ENCODE data around the gene NIBAN1. TPM values are rescaled to one million over a fixed set of nuclear protein-coding genes. Genes with fewer than 3 reads are reported as not detected.

NIBAN1 gene
- total and polyA plus RNA-seq, 9 of the 15 experiments (the other 6 are each of a cell fraction or from before 2014, with no cell fraction given) = 1.5 to 26.6 (median 16.2) TPM

DNA sequence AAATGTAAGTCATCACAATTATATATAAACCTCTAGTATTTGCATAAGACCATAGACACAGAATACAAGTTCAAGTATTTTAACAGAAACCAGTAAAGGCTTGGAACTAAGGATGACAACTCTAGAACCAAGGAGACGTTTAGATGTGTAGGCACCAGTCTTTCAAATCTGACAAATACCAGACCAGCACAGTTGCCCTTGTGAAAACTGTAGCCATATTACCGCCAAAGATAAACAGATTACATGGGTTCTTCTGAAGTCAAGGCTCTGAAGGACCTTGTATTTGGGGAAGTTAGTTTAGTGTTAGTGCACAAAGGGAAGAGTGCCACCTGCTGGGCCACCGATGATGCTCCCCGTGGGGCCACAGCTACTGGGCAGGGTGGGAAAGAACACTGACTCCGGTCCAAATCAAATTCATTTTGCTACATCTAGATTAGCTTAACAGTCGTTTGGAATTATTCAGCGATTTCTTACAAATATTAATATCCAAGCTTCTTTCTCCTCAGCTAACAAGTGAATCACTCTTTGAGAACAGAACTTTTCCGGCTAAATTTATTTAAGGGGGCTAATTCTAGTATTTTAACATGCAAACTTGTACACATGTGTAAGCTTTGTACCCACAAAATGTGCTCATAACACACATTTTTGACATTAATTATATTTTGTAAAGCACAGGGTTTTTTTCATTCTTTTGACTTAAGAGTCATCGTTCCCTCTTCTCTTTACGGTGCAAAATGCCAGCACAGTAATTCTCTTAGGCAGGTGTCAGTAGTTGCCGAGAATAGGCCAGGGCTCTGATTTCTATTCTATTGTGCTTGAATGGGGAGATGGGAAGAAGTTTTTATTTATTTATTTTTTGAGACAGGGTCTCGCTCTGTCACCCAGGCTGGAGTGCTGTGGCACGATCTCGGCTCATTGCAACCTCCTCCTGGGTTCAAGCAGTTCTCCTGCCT is 8.0 kb upstream of the NIBAN1 start (continued):
- TF ChIP-seq, protein P1, sequence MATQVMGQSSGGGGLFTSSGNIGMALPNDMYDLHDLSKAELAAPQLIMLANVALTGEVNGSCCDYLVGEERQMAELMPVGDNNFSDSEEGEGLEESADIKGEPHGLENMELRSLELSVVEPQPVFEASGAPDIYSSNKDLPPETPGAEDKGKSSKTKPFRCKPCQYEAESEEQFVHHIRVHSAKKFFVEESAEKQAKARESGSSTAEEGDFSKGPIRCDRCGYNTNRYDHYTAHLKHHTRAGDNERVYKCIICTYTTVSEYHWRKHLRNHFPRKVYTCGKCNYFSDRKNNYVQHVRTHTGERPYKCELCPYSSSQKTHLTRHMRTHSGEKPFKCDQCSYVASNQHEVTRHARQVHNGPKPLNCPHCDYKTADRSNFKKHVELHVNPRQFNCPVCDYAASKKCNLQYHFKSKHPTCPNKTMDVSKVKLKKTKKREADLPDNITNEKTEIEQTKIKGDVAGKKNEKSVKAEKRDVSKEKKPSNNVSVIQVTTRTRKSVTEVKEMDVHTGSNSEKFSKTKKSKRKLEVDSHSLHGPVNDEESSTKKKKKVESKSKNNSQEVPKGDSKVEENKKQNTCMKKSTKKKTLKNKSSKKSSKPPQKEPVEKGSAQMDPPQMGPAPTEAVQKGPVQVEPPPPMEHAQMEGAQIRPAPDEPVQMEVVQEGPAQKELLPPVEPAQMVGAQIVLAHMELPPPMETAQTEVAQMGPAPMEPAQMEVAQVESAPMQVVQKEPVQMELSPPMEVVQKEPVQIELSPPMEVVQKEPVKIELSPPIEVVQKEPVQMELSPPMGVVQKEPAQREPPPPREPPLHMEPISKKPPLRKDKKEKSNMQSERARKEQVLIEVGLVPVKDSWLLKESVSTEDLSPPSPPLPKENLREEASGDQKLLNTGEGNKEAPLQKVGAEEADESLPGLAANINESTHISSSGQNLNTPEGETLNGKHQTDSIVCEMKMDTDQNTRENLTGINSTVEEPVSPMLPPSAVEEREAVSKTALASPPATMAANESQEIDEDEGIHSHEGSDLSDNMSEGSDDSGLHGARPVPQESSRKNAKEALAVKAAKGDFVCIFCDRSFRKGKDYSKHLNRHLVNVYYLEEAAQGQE (IDR thresholded peaks at IDR 0.05; ENCODE audit: borderline replicate concordance) = peak; percentile 93
- TF ChIP-seq, protein P1 (CRISPR knock-in tag; IDR thresholded peaks at IDR 0.05; ENCODE audit: low read depth) = no peak
- no peak for TF ChIP-seq ZBTB8A (IDR thresholded peaks at IDR 0.05; ENCODE audit: partially characterized antibody)
- TF ChIP-seq DPF2 (IDR thresholded peaks at IDR 0.05) = peak; percentile 57; the same call in 1 of the 2 replicates
- TF ChIP-seq, protein P2, sequence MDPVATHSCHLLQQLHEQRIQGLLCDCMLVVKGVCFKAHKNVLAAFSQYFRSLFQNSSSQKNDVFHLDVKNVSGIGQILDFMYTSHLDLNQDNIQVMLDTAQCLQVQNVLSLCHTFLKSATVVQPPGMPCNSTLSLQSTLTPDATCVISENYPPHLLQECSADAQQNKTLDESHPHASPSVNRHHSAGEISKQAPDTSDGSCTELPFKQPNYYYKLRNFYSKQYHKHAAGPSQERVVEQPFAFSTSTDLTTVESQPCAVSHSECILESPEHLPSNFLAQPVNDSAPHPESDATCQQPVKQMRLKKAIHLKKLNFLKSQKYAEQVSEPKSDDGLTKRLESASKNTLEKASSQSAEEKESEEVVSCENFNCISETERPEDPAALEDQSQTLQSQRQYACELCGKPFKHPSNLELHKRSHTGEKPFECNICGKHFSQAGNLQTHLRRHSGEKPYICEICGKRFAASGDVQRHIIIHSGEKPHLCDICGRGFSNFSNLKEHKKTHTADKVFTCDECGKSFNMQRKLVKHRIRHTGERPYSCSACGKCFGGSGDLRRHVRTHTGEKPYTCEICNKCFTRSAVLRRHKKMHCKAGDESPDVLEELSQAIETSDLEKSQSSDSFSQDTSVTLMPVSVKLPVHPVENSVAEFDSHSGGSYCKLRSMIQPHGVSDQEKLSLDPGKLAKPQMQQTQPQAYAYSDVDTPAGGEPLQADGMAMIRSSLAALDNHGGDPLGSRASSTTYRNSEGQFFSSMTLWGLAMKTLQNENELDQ (CRISPR knock-in tag; IDR thresholded peaks at IDR 0.05; ENCODE audit: borderline replicate concordance) = no peak
- peak; percentile 37 for TF ChIP-seq CEBPB (tag; IDR thresholded peaks at IDR 0.05)
- TF ChIP-seq CTBP1 (IDR thresholded peaks at IDR 0.05; ENCODE audit: borderline replicate concordance) = peak; percentile 78; the same call in 1 of the 2 replicates
- 0 out of 4 replicates have a peak, but pooled peaks of 1 of the 2 experiments have one; percentile 24 for TF ChIP-seq SRF (CRISPR knock-in tag; IDR thresholded peaks at IDR 0.05)
- no peak for TF ChIP-seq YBX1 (IDR thresholded peaks at IDR 0.05)
- peak; percentile 74 for TF ChIP-seq JUND (IDR thresholded peaks at IDR 0.05; ENCODE audit: borderline replicate concordance, low read depth, low read length)
- peak; percentile 60; the same call in 2 of the 3 replicates for TF ChIP-seq JUND (tag; IDR thresholded peaks at IDR 0.05; ENCODE audit: borderline replicate concordance, low read depth, low read length)
- no peak for TF ChIP-seq RBM39 (optimal IDR thresholded peaks at IDR 0.05; ENCODE audit: low read depth, low read length)
- 0 out of 2 replicates have a peak, but pooled peaks have one; percentile 23 for TF ChIP-seq MAFK (IDR thresholded peaks at IDR 0.05; ENCODE audit: low read length)
- TF ChIP-seq MCM2 (IDR thresholded peaks at IDR 0.05; ENCODE audit: low read depth) = no peak
- TF ChIP-seq, protein P3, sequence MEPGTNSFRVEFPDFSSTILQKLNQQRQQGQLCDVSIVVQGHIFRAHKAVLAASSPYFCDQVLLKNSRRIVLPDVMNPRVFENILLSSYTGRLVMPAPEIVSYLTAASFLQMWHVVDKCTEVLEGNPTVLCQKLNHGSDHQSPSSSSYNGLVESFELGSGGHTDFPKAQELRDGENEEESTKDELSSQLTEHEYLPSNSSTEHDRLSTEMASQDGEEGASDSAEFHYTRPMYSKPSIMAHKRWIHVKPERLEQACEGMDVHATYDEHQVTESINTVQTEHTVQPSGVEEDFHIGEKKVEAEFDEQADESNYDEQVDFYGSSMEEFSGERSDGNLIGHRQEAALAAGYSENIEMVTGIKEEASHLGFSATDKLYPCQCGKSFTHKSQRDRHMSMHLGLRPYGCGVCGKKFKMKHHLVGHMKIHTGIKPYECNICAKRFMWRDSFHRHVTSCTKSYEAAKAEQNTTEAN (CRISPR knock-in tag; IDR thresholded peaks at IDR 0.05) = no peak

Data from K562 (cell line).